GM21825 (cell line): ENCODE data around the gene SH3TC1.
A peak's percentile ranks its signal among the peaks of the same experiment; 100 is the strongest.

ENCODE experiments used
- ATAC-seq: cut with Tn5 transposase; IDR thresholded peaks from one replicate; pipeline ENCODE4 v1.9.1; 2021; ENCODE audit warnings: mild to moderate bottlenecking, moderate library complexity; ENCODE audit not compliant: unreplicated experiment

The SH3TC1 gene

DNA sequence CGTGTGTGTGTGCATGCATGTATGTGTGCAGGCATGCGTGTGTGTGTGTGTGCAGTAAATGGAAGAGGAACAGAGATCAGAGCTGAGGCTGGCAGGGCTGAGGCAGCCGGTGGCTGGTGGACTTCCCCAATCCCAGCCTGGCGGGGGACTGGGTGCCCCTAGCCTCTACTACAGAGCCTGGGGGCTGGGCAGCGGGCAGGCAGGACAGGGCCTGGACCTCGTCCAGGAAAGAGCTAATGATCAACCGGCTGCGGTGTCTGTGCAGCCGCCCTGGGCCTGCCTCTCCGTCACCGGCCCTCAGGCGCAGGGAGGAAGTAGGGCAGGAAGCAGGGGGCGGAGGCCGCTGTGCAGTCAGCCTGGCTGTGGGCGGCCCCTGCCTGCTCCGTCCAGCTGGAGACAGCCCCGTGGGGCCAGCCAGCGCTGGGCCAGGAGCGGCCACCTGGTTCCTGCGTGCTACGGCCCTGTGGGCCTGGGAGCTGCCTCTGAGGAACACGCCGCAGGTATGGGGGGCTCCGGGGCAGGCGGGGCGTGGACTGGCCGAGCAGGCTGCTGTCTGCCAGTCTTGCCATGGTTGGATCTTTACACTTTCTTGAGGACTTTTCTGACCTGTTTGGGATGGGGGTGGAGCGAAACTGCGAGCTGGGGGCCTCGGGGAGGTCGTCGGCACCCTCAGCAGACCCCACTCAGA lies at the start of gene SH3TC1:
SH3TC1 (plus strand) TSS at position 385 of the 688 bp plus-strand sequence. CDS start 5,905 bp downstream, outside the sequence.
- ATAC-seq: peak; percentile 75

DNA sequence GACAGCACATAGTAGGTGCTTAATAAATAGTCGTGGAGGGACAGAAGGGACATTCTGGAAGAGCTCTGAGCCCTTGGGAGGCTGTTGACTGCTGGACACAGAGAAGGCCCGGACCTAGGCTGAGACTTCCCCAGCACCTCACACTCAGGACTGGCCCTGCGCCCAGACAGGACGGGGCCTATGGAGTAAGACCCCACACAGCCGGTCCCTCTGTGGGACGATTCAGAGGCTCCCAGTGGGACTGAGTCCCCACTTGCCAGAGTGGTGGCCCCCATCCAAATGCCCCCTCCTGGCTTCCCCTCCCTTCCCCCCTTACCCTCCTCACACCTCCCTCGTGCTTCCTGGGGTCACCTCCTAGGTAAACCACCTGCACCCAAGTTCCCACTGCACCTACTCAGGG lies 49.4 kb upstream of the SH3TC1 start:
- no peak for ATAC-seq

DNA sequence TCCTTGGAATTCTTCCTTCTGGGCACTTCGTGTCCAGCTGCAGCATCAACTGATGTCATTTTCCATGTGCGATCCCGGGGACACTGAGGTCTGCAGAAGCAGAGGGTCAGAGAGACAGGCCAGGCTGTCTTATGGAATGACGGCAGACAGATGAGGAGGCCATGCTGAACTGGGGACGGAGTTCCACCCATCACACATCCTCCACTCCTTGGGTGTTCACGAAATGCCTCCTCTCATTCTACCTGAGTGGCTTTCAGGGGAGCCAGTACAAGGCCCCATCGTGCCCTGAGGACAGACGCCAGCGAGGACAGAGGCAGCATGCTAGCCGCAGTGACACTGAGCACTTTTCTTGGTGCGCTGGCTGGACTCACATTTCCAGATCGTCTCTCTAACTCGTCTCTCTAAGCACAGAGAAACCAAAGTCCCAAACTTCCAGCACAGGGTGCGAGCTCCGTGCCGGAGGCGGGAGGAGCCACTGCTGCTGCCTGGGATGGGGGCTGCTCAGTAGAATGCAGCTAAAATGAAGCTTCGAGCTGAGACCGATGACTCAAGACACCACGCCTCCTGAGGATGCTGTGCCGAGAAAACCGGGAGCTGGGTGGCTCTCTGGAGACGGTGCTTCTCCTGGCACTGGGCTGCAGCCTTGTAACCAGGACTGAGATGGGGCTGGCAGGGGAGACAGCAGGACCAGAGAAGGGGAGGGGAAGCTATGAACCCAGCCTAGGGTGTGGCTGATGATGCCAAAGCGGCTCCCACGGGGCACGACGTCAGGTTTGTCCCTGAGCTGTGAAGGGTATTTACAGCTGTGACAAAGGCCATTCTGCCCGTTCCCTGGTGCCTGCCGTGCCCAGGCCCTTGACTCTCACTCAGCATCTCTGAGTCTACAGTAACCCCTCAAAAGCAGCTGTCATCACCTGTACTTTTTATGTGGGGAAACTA lies 48.7 kb upstream of the SH3TC1 start:
- no peak for ATAC-seq

DNA sequence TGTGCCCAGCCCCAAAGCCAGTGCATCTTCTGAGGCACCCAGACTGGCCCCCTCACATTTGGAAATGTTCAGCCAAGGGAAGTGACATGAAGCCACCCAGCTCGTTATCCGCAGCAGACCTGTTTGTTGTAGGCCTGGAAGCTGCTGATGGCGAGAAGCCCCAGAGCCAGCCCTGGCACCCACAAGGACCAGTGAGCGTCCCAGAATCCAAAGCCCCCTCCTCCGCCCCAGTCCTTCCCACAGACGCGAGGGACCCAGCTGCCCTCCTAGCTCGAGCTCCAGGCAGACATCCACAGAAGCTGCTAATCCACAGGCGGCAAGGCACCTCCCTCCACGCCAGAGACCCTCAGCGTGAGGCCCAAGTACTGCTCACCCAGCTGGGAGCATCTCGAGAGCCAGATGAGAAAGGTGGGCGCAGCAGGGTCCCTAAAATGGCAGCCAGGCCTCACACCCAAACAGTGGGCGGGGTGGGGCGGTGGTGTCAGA lies 47.9 kb upstream of the SH3TC1 start:
- no peak for ATAC-seq

DNA sequence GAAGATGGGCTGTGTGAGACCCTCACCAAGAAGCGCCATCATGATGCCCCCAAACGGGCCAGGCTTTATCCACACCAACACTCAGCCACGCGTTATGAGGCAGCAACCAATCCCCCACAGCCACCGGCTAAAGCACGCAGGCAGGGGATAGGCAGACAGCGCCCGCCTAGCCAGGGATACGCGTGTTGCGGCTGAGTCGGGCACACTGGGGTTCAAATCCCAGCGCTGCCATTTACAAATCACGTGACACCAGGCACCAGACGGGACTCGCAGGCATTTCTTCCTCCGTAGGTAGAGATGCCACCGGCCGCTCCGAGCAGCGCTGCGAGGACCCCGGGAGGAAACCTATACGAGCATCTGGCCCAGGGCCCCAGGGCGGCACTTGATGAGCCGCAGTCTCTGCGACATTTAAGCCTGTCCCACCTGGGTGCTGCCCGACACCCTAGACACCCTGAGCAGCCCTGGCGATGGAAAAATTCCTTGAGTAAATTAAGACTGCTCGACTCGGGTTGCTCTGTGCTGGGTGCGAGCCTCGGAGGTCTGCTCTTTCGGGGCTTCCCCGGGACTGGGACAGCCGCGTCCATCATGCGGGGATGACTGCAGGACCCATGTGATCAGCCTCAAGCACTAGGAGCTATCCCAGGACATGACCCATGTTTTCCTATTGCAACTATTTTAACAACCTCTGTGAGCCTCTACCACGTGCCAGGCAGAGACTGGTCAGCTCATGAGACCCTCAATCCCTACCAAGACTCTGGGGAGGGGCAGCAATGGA lies 46.8 kb upstream of the SH3TC1 start:
- no peak for ATAC-seq

DNA sequence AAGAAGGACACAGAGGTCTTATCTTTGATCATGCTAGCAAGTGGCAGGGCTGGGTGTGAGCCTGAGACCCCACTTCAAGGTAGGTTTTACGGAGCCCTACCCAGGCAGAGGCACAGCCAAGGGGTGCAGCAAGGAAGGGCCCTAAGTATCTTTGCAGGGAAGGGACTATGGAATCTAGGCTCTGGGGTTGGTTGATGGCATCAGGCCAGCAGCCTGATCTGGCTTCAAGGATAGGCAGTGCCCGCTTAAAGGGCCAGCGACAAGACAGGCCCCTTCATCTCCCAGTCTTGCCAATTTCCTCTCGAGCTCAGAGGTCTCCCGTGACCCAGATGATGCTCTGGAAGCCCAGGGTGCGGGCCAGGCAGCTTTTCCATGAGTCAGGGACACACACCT lies 46.2 kb upstream of the SH3TC1 start:
- no peak for ATAC-seq

DNA sequence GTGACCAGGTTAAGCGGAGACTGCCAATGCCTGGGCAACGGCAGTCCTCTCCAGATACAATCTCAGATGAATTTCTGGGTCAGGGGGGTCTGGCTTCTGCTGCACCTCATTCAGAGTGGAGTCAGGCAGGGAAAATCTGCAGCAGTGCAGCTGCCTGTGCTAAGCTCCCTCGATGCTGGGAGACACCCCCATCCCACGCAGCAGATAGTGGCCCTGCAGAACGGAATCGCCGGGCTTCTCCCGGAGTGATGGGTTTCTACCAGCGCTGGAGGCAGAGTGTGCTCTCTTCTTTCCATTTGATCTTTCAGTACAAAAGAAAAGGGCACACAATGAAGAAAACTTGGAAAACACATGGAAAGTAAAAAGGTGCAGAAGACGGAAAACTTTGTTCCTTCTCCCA lies 45.6 kb upstream of the SH3TC1 start:
- ATAC-seq: no peak

DNA sequence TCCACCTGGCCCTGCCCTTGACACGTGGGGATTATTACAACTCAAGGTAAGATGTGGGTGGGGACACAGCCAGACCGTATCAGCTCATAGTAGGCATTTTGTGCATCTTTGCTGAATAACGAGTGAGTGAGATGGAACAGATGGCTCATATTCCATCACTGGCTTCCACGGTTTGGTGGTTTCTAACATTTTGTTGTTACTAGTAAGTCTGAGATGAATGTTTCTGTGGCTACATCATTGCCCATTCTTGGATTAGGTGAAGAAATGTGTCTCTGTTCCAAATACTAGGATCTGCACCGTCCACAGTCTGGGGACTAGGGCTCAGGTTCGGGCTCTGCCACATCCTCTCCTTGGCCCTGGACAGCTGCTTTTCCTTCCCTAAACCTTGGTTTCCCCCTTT lies 44.0 kb upstream of the SH3TC1 start:
- no peak for ATAC-seq

DNA sequence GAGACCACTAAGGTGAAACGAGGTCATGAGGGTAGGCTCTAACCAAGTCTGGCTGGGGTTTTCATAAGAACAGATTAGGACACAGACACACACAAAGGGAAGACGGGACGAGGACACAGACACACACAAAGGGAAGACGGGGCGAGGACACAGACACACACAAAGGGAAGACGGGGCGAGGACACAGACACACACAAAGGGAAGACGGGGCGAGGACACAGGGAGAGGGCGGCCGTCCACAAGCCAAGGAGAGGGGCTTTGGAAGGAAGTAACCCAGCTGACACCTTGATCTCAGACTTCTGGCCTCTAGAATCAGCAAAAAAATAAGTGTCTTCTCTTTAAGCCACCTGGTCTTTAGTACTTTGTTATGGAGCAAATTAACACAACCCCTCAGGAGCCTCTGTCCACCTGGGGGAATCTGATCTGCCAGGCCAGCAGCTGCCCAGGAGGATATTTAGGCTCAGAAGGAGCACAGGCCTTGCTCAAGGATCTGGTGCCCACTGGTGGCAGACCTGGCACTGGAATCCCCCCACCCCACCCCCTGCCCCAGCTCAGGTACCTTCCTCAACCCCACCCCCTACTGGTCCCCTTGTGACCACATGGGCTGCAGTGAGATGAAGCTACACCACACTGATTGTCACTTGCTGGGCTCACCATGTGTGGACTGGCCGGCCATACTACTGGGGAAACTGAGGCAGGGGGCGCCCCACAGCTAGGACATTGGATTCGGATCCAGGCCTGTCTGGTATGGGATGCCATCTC lies 43.2 kb upstream of the SH3TC1 start:
- no peak for ATAC-seq

DNA sequence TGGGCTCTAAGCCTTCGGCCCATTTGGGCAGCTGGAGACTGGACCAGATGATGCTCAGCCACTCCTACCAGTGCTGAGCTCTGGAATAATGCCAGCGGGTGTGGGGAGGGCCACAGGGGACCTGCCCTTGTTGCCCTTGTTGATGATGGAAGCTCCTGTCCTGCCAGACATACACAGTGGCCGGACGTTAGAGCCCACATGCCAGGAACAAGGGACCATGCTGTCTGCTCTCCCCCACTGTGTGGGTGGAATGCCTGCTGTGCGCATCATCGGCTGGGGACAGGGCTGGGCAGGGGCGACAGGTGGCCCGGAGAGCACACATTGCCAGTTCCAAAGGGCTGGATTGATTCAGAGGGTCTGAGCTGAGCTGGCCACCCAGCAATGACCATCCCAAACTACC lies 42.5 kb upstream of the SH3TC1 start:
- no peak for ATAC-seq

DNA sequence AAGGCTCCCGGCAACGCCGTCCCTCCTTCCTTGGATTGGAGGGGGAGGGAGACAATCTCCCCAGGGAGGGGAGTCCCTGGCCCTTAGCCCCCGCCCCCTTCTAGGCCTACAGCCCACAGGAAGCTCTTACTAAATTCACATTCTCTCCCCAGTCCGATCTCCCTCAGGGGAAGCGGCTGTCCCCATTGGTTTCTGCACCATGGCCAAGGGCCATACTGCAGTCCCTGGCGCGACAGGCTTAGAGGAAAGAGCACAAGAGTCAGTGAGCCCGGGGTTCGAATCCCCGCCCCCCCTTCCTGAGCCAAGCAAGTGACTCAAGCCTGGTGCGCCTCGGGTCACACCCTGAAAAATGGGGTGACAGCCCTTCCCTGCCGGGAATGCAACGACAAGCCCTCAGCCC lies 41.6 kb upstream of the SH3TC1 start:
- ATAC-seq: no peak

DNA sequence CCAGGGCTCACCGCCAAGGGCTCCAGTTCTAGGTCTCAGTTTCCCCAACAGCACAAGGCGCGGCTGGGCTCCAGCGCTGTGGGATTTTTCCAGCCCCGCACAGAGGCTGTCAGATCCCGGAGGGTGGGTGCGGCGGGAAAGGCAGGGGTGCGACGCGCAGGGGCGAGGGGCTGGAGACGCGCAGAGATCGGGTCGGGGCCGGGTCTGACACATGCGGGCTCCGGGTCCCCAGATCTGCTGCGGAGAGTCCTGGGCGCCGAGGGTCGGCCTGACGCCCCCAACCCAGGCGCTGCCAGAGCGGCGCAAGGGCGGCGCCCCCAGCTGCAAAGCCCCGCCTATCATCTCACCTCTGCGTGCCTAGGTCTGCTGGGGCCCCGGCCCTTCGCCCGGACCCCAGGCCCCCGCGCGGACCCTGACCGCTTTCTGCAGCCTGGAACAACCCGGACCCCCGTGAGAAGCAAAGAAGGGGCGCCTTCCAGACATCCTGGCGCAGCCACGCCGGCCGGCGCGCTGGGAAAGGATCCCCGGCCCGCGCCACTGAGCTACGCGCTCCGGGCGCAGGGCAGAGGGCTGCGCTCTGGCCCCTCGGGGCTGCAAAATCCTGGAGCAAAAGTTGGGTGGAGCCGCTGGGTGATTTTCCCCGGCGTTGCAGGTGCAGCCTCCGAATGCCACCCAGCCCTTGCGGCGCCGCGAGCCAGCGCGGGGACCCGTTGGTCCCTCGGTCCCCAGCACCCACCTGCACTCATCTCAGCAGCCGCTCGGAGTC lies 41.0 kb upstream of the SH3TC1 start:
- no peak for ATAC-seq

DNA sequence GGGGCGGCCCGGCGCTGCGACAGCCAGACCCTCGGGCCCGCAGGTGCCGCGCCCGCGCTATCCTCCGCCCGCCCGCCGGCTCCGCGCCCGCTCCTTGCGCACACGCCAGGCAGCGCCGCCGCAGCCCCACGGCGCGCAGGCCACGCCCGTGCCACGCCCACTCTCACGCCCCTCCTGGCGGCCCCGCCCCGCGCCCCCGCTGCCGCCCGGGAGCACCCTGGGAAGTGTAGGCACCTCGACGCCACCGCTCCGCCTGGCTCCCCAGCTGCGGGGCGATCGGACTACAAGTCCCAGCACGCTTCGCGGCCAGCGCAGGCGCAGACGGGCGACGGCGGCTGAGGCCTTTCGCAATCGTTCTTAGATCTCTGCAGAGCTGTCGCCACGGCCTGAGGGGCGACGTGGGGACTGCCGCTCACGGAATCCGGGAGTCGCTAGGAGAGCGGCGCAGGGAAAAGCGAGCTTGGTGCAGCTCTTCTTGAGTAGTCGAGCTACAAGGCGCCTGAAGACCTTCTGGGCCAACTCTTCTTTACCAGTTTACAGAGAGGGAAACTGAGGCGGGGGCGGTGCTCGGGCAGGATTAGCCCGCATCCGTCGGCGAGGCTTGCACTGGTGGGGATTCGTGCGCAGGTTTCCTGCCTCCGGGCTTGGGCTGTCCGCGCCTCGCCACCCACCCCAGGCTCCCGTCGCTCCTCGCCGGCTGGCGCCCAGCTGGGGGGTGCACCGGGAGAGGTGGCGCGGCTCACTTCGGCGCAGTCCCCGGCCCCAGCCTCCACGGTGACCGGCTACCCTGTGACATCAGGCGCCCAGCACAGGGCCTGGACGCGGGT lies 40.2 kb upstream of the SH3TC1 start, which contains the start of gene ABLIM2:
ABLIM2 (minus strand) TSS at position 104 of the 827 bp plus-strand sequence. CDS start 124 bp downstream, outside the sequence.
- ATAC-seq: peak; percentile 95

DNA sequence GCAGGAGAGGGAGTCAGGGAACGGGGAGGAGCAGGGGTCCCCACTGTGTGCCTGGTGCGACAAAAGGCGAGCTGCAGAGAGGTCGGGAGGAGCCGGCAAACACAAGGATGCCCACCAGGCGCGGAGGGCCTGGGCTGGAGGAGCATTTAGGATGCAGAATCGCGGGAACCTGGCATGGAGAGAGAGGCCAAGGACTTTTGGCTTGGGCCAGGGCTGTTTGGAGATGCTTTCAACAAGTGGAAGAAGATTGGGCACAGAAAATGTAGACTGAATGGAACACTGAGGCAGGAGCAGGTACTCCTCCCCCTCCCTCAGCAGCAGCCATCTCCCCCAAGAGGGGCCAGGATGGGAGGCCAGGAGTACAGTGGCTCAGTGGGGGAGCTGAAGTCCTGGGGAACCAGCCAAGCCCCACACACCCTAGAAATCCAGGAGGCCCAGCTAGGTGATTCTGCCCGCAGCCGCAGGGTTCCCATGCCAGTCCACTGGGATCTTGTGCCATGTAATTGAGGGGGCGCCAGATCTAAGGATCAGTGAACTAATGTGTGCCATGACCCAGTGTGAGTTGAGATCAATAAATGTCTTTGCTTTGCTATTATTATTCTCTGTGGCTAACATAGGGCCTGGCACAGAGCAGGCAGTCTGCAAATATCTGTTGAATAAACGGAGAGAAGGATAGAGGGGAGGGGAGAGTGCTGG lies 39.4 kb upstream of the SH3TC1 start:
- no peak for ATAC-seq

DNA sequence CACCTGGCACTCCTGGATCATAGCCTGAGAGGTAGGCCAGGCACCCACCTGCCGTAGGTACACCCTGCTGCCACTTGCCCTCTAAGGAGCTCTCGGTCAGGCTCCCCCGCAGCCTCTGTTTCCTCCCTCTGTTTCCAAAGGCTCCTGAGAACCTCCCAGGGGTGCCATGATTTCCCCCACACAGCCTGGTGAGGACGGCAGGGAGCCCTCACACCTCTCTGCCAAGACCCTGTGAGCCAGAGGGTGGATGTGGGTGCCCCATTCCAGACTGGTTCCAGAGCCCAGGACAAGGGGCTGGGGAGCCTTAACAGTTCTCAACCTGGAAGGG lies 38.9 kb upstream of the SH3TC1 start:
- ATAC-seq: no peak

DNA sequence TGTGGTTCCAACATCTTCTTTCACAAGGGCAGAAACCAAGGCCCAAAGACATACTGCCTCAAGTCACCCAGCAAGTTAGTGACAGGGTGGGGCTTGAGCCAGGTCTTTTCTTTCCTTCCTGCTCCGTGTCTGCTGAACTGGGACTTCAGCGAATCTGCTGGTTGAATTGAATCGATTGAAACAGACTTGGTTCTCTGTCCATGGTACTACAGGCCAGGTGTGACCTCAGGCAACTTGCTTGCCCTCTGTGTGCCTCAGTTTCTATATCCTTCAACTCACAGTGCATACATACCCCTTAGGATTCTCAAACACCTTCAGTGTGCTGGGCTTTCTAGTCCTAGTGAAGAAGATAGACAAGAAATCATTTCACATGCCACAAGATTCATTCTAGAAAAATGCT lies 38.5 kb upstream of the SH3TC1 start:
- no peak for ATAC-seq

DNA sequence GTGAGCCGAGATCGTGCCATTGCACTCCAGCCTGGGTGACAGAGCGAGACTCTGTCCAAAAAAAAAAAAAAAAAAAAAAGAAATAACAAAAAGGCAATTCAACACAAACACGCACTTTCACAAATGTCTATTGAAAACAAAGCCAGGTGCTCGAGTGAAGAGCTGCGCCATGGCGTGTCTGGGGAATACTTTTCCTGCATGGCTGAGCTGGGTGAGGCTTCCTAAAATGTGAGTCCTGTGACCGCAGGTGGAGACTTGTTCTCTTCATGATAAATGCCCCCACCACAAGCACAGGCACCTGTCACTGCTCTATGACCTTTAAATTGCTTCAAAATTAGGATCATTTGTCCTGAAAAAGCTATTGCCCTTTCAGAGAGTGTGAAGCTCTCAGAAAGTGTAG lies 36.5 kb upstream of the SH3TC1 start:
- ATAC-seq: no peak

DNA sequence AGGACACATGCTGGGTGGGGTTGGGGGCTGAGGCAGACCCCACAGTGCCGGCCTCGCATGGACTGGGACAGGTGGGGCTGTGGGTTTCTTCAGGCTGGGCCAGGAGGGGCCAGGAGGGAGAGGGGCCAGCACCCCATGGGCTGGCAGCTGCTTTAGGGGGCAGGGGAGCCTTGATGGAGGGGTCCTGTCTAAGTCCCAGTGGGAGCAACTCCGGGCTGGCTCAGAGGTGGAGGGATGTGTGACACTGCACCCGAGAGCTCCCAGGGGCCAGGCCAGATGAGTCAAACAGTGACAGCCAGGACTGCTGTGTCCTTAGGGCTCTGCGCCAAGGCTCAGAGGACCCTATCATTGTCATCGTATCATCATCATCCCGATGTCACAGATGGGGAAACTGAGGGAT lies 36.1 kb upstream of the SH3TC1 start:
- ATAC-seq: no peak
